Measurements from ENCODE around the gene MAPK1. TPM values are rescaled to one million over a fixed set of nuclear protein-coding genes. Genes with fewer than 3 reads are reported as not detected.
A peak's percentile ranks its signal among the peaks of the same experiment; 100 is the strongest.
"Not testable (repeated sequence)": the region's sequence is repeated elsewhere in the genome, so short reads cannot be mapped to it uniquely, and the experiment has no call there.

The MAPK1 gene
- total and polyA plus RNA-seq, 4 donors: 13.6 to 159 (median 76.6) TPM

DNA sequence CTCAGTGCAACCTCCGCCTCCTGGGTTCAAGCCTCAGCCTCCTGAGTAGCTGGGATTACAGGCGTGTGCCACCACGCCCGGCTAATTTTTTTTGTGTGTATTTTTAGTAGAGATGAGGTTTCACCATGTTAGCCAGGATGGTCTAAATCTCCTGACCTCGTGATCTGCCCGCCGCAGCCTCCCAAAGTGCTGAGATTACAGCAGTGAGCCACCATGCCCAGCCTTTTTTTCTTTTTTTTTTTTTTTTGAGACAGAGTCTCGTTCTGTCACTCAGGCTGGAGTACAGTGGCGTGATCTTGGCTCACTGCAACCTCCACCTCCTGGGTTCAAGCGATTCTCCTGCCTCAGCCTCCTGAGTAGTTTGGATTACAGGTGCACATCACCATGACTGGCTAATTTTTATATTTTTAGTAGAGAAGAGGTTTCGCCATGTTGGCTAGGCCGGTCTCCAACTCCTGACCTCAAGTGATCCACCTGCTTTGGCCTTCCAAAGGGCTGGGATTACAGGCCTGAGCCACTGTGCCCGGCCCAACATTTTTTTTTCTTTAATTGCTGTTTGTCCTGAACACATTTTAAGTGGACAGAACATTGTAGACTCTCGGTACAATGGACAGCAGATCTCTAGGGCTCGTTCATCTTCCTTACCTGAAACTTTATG lies 146.1 kb downstream of the MAPK1 start:
- H3K4me3 ChIP-seq (ENCODE audit: low read length in 2 of 2); H3K4me1 ChIP-seq (ENCODE audit: control insufficient read depth in 1 of 2, insufficient read depth in 2 of 2, low read length in 2 of 2); H3K27ac ChIP-seq (ENCODE audit: low read depth in 1 of 2, low read length in 2 of 2); intact Hi-C loops (cut with DNase I); ATAC-seq (ENCODE audit: low FRiP score); H3K36me3 ChIP-seq (ENCODE audit: control insufficient read depth in 1 of 2, insufficient read depth in 2 of 2, low read length in 1 of 2); DNase-seq; H3K9me3 ChIP-seq (ENCODE audit: control insufficient read depth, low read length); H3K27me3 ChIP-seq (ENCODE audit: control insufficient read depth in 1 of 2, insufficient read depth in 2 of 2, low read length in 1 of 2): not testable (repeated sequence)
- 97% methylated on average over 15 of the region's 15 CpGs for WGBS, 2 donors

DNA sequence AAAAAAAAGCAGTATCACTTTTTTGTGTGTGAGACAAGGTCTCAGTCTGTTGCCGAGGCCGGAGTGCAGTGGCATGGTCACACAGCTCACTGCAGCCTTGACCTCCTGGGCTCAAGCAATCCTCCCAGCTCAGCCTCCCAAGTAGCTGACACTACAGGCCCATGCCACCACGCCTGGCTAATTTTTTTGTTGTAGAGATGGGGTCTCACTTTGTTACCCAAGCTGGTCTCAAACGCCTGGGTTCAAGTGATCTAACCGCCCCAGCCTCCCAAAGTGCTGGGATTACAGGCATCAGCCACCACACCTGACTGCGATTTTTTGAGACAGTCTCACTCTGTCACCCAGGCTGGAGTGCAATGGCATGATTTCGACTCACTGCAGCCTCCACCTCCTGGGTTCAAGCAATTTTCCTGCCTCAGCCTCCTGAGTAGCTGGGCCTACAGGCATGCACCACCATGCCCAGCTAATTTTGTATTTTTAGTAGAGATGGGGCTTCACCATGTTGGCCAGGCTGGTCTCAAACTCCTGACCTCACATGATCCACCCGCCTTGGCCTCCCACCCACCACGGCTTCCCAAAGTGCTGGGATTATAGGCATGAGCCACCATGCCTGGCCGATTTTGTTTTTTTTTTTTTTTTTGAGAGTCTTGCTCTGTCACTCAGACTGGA lies 147.1 kb downstream of the MAPK1 start:
- DNase-seq; H3K4me1 ChIP-seq (ENCODE audit: control insufficient read depth in 1 of 2, insufficient read depth in 2 of 2, low read length in 2 of 2); H3K4me3 ChIP-seq (ENCODE audit: low read length in 2 of 2); ATAC-seq (ENCODE audit: low FRiP score); H3K27me3 ChIP-seq (ENCODE audit: control insufficient read depth in 1 of 2, insufficient read depth in 2 of 2, low read length in 1 of 2); H3K27ac ChIP-seq (ENCODE audit: low read depth in 1 of 2, low read length in 2 of 2); intact Hi-C loops (cut with DNase I); H3K36me3 ChIP-seq (ENCODE audit: control insufficient read depth in 1 of 2, insufficient read depth in 2 of 2, low read length in 1 of 2); H3K9me3 ChIP-seq (ENCODE audit: control insufficient read depth, low read length): not testable (repeated sequence)
- WGBS, 2 donors: 98 to 100% methylated on average over 10 of the region's 10 CpGs

DNA sequence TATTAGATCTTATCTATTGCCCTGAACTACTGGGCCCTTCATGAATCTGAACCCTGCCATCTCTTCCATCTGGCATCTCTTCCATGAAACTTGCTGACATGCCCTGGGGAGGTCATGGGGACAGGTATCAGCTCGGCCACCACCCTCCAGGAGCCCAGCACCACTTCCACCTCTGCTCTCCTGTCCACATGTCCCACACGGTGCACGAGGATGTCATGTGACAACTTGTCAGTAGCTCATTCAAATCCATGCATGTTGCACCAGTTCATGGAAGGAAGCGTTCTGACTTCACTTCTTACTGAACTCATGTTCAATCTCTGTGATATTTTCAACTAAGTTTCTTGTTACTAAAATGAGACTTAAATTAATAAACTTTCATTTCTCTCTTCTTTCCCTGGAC lies 148.4 kb downstream of the MAPK1 start:
- no peak overlapping the region for H3K27ac ChIP-seq (ENCODE audit: low read depth in 1 of 2, low read length in 2 of 2)
- no peaks in the 10 kb centered on the region for H3K9me3 ChIP-seq (ENCODE audit: control insufficient read depth, low read length)
- H3K4me1 ChIP-seq (ENCODE audit: control insufficient read depth in 1 of 2, insufficient read depth in 2 of 2, low read length in 2 of 2): no peaks in the 10 kb centered on the region
- no peak overlapping the region for H3K4me3 ChIP-seq (ENCODE audit: low read length in 2 of 2)
- ATAC-seq (ENCODE audit: low FRiP score) (no peak), DNase-seq (no peak)
- intact Hi-C loops (cut with DNase I): no loop called here
- 67 to 68% methylated on average over 4 of the region's 4 CpGs for whole genome bisulfite sequencing, 2 donors
- no peaks in the 10 kb centered on the region for H3K36me3 ChIP-seq (ENCODE audit: control insufficient read depth in 1 of 2, insufficient read depth in 2 of 2, low read length in 1 of 2)
- no peaks in the 10 kb centered on the region for H3K27me3 ChIP-seq (ENCODE audit: control insufficient read depth in 1 of 2, insufficient read depth in 2 of 2, low read length in 1 of 2)

DNA sequence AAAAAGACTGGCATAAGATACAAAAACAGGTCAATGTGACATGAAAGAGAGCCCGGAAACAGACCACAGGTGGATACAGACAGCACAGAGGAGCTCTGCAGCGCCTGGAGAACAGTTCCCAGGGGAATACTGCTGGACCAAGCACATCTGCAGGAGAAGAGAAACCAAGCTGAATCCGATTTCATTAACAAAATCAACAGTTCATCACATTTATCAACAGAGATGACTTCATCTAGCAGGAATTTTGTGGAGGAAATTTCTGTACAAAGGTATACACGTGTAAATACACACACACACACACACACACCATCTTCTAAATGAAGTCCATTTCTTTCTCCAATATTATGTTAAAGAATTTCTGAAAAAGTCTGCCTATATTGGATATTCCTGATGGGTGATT lies 148.9 kb downstream of the MAPK1 start:
- no peak overlapping the region for H3K27ac ChIP-seq (ENCODE audit: low read depth in 1 of 2, low read length in 2 of 2)
- intact Hi-C loops (cut with DNase I): no loop called here
- 87 to 88% methylated on average over 4 of the region's 4 CpGs for WGBS, 2 donors
- DNase-seq (no peak), ATAC-seq (ENCODE audit: low FRiP score) (no peak)
- H3K9me3 ChIP-seq (ENCODE audit: control insufficient read depth, low read length): no peaks in the 10 kb centered on the region
- H3K4me3 ChIP-seq (ENCODE audit: low read length in 2 of 2): no peak overlapping the region
- no peaks in the 10 kb centered on the region for H3K4me1 ChIP-seq (ENCODE audit: control insufficient read depth in 1 of 2, insufficient read depth in 2 of 2, low read length in 2 of 2)
- no peaks in the 10 kb centered on the region for H3K27me3 ChIP-seq (ENCODE audit: control insufficient read depth in 1 of 2, insufficient read depth in 2 of 2, low read length in 1 of 2)
- H3K36me3 ChIP-seq (ENCODE audit: control insufficient read depth in 1 of 2, insufficient read depth in 2 of 2, low read length in 1 of 2): no peaks in the 10 kb centered on the region

DNA sequence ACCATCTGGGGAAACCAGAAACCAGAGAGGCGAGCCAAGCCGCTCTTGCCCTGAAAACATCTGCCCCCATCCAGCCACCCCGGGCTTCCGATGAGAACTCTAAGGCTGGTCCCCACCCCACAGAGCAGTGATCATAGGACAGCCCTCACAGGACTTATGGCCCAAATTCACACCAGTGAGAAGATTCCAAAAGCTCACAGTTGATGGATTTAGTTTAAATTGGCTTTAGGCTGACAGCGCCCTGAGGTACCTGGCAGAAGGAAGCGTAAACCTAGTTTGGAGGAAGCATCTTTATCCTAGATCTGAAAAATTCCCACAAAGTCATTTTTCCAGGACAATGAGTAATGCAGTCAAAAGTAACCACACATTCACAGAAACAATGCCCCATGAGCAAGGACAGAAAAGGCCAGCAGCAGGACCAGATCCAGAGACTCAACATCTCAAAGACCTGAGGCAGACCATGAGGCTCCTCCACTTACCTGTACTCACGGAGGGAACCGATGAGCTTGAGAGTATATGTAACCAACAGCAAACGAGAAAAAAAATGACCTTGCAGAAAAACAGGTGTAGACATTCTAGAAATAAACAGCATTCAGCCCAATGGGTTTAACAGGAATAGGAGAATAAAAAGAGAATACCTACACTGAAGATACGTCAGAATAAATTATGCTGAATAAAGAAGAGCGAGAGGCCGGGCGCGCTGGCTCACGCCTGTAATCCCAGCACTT lies 150.9 kb downstream of the MAPK1 start:
- H3K27me3 ChIP-seq (ENCODE audit: control insufficient read depth in 1 of 2, insufficient read depth in 2 of 2, low read length in 1 of 2); H3K27ac ChIP-seq (ENCODE audit: low read depth in 1 of 2, low read length in 2 of 2); intact Hi-C loops (cut with DNase I); ATAC-seq (ENCODE audit: low FRiP score); H3K36me3 ChIP-seq (ENCODE audit: control insufficient read depth in 1 of 2, insufficient read depth in 2 of 2, low read length in 1 of 2); H3K4me3 ChIP-seq (ENCODE audit: low read length in 2 of 2); DNase-seq; H3K4me1 ChIP-seq (ENCODE audit: control insufficient read depth in 1 of 2, insufficient read depth in 2 of 2, low read length in 2 of 2); H3K9me3 ChIP-seq (ENCODE audit: control insufficient read depth, low read length): not testable (repeated sequence)
- 93 to 95% methylated on average over 13 to 14 of the region's 15 CpGs for WGBS, 2 donors

DNA sequence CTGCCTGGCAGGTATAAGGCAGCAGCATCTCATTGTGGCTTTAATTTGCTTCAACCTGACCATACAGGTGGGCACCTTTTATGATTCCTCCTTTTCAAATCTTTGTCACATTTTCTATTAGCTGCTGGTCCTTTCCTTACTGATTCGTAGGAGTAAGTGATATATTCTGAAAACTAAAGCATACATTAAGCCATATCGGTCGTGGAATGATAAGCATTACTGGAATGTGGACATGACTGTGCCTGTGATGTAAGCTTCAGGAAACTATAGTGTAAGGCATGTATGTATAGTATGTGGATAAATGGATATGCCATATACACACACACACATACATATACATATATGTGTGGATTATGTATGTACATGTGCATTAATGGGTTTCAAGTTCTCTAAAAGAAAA lies 152.7 kb downstream of the MAPK1 start:
- intact Hi-C loops (cut with DNase I): loop anchor here in 1 of 2 donors (2.0 kb wide), 1 partner anchor 230 kb away; no protein-coding TSS in a partner anchor
- 79 to 86% methylated on average over 3 of the region's 3 CpGs for WGBS, 2 donors

DNA sequence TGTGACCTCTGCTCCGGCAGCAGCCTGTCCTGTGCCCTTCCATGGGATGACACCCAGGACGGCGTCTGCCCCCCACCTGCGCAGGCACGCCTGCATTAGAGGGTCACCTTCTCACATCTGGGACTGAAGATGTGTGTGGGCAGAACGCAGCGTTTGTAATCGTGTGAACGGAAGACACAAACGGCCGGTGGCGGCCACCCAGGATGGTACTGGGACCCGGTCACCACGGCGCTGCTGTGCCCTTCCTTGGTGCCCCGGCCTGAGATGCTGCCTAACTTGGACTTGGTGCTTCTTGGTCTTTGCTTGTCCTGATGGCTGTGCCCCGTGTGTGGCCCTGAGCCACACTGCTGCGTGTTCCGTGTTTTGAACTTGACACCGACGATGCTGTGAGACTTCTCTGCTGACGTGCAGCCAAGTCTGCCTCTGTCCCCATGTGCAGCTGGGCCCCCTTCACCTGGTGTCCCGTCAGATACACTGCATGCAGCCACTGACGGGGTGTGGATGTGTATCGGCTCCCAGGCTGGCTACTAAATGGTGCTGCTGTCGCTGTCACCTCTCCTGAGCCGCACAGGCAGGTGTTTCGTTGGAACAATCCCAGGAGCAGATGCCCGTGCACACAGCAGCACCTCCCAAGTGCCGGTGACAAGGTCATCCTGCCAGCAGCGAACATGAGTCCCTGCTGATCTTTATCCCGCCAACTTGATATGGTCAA lies 153.2 kb downstream of the MAPK1 start:
- 84 to 85% methylated on average over 32 of the region's 32 CpGs for WGBS, 2 donors

More for the DNA sequence above, 152.7 kb downstream of the MAPK1 start:
- Histone ChIP-seq H3K27me3 (ENCODE audit: control insufficient read depth in 1 of 2, insufficient read depth in 2 of 2, low read length in 1 of 2) (no peaks in the 10 kb centered on the region), H3K36me3 (ENCODE audit: control insufficient read depth in 1 of 2, insufficient read depth in 2 of 2, low read length in 1 of 2) (no peaks in the 10 kb centered on the region), H3K4me1 (ENCODE audit: control insufficient read depth in 1 of 2, insufficient read depth in 2 of 2, low read length in 2 of 2) (no peaks in the 10 kb centered on the region), H3K9me3 (ENCODE audit: control insufficient read depth, low read length) (no peaks in the 10 kb centered on the region), H3K4me3 (ENCODE audit: low read length in 2 of 2) (no peak overlapping the region), H3K27ac (ENCODE audit: low read depth in 1 of 2, low read length in 2 of 2) (no peak overlapping the region)
- ATAC-seq (ENCODE audit: low FRiP score): no peak
- no peak for DNase-seq

DNA sequence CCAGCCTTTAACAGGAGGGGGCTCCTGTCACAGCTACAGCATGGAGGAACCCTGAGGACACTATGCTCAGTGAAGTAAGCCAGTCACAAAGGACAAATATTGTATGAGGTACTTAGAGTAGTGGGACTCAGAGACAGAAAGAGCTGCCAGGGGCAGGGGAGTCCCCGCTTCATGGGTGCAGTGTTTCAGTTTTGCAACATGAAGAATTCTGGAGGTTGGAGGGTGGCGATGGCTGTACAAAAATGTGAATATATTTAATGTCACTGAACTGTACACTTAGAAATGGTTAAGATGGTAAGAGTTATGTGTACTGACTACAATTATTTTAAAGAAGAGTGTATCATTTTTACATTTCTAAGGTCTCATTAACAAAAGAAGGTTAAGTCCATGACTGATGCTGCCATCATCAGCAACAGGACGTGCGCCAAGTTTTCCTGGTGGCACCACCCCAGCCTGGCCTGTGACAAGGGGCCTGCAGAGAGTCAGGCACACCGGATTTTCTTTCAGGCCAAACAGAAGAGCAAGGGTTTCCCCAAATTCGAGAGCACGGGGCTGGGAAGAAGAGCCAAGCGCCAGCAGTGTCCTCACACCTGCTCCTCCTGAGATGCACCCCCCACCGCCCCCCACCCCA lies 153.9 kb downstream of the MAPK1 start:
- Histone ChIP-seq H3K4me3 (ENCODE audit: low read length in 2 of 2) (no peak overlapping the region), H3K9me3 (ENCODE audit: control insufficient read depth, low read length) (no peaks in the 10 kb centered on the region), H3K4me1 (ENCODE audit: control insufficient read depth in 1 of 2, insufficient read depth in 2 of 2, low read length in 2 of 2) (no peaks in the 10 kb centered on the region), H3K36me3 (ENCODE audit: control insufficient read depth in 1 of 2, insufficient read depth in 2 of 2, low read length in 1 of 2) (no peaks in the 10 kb centered on the region), H3K27ac (ENCODE audit: low read depth in 1 of 2, low read length in 2 of 2) (peak overlapping the region in 1 of 2 donors; percentile 43), H3K27me3 (ENCODE audit: control insufficient read depth in 1 of 2, insufficient read depth in 2 of 2, low read length in 1 of 2) (no peaks in the 10 kb centered on the region)
- 45 to 50% methylated on average over 9 of the region's 9 CpGs for WGBS, 2 donors
- DNase-seq (no peak), ATAC-seq (ENCODE audit: low FRiP score) (peak; percentile 15)
- intact Hi-C loops (cut with DNase I): loop anchor here (1.0 to 2.0 kb wide), 4 partner anchors 225 to 239 kb away; partner anchors contain the start of gene PPM1F (in 1 of the 2)

More for the DNA sequence above, 153.2 kb downstream of the MAPK1 start:
- intact Hi-C loops (cut with DNase I): loop anchor here in 1 of 2 donors (2.0 kb wide), 1 partner anchor 231 kb away; no protein-coding TSS in a partner anchor
- Histone ChIP-seq H3K9me3 (ENCODE audit: control insufficient read depth, low read length) (no peaks in the 10 kb centered on the region), H3K4me1 (ENCODE audit: control insufficient read depth in 1 of 2, insufficient read depth in 2 of 2, low read length in 2 of 2) (no peaks in the 10 kb centered on the region), H3K27ac (ENCODE audit: low read depth in 1 of 2, low read length in 2 of 2) (no peak overlapping the region), H3K27me3 (ENCODE audit: control insufficient read depth in 1 of 2, insufficient read depth in 2 of 2, low read length in 1 of 2) (no peaks in the 10 kb centered on the region), H3K4me3 (ENCODE audit: low read length in 2 of 2) (no peak overlapping the region), H3K36me3 (ENCODE audit: control insufficient read depth in 1 of 2, insufficient read depth in 2 of 2, low read length in 1 of 2) (no peaks in the 10 kb centered on the region)
- ATAC-seq (ENCODE audit: low FRiP score) (peak; percentile 43), DNase-seq (no peak)

Data from aorta (tissue), 5 donors.